ENCODE results near the gene TMEM45A. TPM values are rescaled to one million over a fixed set of nuclear protein-coding genes. Genes with fewer than 3 reads are reported as not detected.
"Not testable (repeated sequence)": the region's sequence is repeated elsewhere in the genome, so short reads cannot be mapped to it uniquely, and the experiment has no call there.

The TMEM45A gene
- total RNA-seq, 1 donor from 2014 or later: 18.1 TPM

DNA sequence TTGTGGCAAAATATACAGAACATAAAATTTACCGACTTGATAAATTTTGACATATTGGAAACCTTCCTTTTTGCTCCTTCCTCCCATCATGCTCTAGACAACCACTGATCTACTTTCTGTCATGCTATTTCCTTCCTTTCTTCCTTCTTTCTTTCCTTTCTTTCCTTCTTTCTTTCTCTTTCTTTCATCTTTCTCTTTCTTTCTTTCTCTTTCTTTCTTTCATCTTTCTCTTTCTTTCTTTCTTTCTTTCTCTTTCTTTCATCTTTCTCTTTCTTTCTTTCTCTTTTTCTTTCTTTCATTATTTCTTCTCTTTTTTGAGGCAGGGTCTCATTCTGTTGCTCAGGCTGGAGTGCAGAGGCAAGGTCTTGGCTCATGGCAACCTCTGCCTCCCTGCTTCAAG, 8.9 kb upstream of the TMEM45A start:
- no peak for DNase-seq (ENCODE audit: low read depth in 2 of 2)

- DNase-seq (ENCODE audit: low read depth in 2 of 2): no peak
Observed at GRCh38 chr3:100486808-100487207, 5.6 kb upstream of the TMEM45A start.

DNA sequence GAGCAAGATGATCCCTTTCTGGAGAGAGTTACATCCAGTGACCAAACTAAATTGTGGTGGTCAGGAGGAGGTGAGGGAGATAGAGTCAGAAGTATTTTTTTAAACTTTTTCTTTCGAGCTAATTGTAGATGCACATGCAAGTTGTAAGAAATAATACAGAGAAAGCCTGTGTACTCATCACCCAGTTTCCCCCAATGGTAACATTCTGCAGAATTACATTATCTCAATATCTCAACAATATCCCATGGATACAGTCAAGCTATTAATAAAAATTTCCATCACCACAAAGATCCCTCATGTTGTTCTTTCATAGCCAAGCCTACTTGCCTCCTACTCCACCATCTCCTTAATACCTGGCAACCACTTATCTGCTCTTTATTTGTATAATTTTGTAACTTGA, 3.3 kb upstream of the TMEM45A start:
- no peak for DNase-seq (ENCODE audit: low read depth in 2 of 2)

GRCh38 chr3:100496711-100497261, 4.4 kb downstream of the TMEM45A start:
- peak; percentile 7 to 20 for DNase-seq (ENCODE audit: low read depth in 2 of 2)

GRCh38 chr3:100499651-100500050, 7.2 kb downstream of the TMEM45A start:
- no peak for DNase-seq (ENCODE audit: low read depth in 2 of 2)

DNA sequence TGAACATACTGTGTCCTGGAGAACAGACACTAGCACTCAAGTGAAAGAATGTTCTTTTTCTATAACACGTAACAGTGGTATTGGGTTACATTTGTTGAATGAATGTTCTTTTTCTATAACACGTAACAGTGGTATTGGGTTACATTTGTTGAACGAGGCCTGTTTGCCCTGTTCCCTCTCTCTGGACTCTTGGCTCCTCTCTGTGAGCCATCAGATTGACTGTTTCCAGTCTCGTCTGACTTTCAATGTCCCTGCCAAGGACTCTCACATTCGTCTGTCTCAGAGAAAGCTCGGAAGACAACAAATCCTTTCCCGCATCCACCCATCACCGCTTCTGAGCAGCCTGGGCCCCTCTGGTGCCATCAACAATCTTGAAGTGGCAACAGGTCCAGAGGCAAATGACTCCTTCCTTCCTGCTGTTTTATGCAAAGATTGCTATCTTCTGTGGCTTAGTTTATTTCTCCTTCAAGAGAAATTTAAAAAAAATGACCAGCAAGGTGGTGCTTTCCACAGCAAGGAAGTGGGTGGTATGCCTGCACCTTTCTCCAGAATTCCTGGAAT, 8.0 kb downstream of the TMEM45A start:
- no peak for DNase-seq (ENCODE audit: low read depth in 2 of 2)

DNA sequence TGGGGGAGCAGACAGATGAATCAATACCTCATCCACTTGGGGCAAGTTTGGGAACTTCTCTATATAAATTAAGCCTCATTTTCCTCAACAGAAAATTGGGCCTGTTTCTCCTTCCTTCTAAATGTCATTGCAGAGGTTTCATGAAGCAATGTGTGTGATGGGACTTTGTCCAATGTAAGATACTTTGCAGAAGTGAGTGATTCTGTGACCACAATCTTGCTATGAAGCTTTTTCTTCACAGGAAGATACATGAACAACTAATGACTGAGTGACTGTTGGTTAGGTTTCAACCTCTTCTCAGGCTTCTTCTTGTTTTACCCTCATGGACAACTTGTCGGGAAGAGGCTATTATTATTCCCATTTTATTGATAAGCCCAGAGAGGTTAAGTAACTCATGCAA, 11.0 kb downstream of the TMEM45A start:
- no peak for DNase-seq (ENCODE audit: low read depth in 2 of 2)

- peak in 1 of 2 donors; percentile 65 for DNase-seq (ENCODE audit: low read depth in 2 of 2)
Observed at GRCh38 chr3:100506355-100506754, 13.9 kb downstream of the TMEM45A start.

GRCh38 chr3:100509818-100510217, 17.4 kb downstream of the TMEM45A start:
- DNase-seq (ENCODE audit: low read depth in 2 of 2): not testable (repeated sequence)

DNA sequence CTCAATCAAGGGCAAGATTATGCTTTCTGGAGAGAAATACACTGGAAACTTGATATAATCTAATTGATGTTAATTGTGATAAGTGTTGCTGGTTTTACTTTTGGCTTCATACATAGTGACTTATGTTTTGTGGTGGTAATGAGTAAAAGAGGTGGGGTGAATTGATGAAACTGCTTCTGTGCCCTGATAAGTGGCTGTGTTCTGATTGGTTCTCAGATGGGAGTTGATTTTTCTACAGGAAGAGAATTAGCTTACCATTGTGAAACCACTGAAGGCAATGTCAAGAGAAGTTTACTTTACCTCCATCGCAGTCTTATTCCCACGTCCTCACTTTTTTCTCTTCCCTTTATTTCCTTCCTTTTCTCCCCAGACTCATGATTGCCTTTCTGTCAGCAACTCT, 23.8 kb downstream of the TMEM45A start:
- DNase-seq (ENCODE audit: low read depth in 2 of 2): no peak

- no peak for DNase-seq (ENCODE audit: low read depth in 2 of 2)
Observed at GRCh38 chr3:100516838-100517237, 24.4 kb downstream of the TMEM45A start.

DNA sequence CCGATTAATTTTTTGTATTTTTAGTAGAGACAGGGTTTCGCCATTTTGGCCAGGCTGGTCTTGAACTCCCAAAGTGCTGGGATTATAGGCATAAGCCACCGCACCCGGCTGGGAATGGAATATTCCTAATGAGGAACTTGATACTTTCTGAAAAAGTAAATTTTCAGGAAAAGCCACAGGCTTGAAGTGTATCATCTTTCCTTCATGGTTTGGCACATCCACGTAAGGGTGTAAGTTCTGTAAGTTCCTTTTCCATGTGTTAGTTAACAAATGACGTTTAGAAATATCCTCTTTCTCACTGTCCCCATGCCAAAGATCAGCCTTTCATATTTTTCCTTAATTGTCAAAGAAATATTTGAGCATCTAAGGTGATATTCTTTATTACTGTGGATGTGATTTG, 24.9 kb downstream of the TMEM45A start:
- no peak for DNase-seq (ENCODE audit: low read depth in 2 of 2)

DNA sequence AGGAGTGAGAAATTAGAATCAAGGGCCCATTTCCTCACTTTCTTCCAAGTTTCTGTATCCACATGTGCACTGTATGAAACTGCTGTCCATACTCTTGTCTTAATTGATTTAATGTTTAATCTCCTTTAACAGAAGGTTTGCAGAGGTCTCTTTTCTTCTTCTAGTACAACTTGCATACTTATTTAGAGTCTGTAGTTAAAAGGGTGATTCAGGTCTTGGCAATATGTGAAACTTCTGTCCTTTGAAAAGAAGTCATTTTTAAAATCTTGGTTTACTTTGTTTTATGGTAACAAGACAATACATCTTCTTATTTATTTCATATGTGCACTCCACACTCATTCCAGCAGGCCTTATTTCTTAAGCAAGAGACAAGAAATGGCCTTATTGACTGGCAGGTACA, 25.8 kb downstream of the TMEM45A start:
- DNase-seq (ENCODE audit: low read depth in 2 of 2): no peak

DNA sequence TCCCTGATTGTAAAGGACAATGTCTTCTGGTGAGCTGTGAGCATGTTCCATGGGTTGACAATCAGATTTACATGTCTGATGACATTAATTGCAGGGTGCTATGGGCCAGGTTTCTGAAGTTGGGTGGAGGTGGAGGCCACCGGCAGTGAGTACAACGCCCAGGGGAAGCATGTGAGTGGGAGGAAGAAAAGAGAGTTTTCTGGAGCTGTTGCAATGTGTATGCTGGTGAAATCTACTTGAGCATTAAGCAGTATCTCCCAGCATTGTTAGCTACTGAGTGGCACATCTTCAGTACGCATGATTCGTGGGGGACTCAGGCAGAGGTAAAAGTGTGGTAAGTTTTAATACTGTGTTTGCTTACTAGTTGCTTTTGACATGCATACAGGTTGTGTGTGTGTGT, 26.6 kb downstream of the TMEM45A start:
- DNase-seq (ENCODE audit: low read depth in 2 of 2): no peak

DNA sequence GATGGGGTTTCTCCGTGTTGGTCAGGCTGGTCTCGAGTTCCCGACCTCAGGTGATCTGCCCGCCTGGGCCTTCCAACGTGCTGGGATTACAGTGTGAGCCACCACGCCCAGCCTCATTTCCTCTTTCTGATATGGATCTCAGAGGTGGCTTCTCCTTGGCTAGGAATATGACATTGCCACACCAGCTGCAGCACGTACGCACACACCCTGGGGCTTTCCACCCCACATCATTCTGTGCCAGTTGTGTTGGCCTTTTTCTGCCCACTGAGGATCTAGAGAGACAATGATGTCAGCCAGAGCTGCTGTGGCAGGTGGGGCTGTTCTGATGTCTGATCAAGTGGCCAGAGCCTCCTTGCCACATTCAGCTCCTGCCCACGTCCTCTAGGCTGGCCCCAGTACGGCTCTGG, 29.0 kb downstream of the TMEM45A start:
- no peak for DNase-seq (ENCODE audit: low read depth in 2 of 2)

GRCh38 chr3:100522125-100522524, 29.7 kb downstream of the TMEM45A start:
- DNase-seq (ENCODE audit: low read depth in 2 of 2): no peak

- no peak for DNase-seq (ENCODE audit: low read depth in 2 of 2)
Observed at GRCh38 chr3:100523050-100523760, 30.8 kb downstream of the TMEM45A start.

- peak in 1 of 2 donors; percentile 18 for DNase-seq (ENCODE audit: low read depth in 2 of 2)
Observed at GRCh38 chr3:100525753-100526612, 33.6 kb downstream of the TMEM45A start.

DNA sequence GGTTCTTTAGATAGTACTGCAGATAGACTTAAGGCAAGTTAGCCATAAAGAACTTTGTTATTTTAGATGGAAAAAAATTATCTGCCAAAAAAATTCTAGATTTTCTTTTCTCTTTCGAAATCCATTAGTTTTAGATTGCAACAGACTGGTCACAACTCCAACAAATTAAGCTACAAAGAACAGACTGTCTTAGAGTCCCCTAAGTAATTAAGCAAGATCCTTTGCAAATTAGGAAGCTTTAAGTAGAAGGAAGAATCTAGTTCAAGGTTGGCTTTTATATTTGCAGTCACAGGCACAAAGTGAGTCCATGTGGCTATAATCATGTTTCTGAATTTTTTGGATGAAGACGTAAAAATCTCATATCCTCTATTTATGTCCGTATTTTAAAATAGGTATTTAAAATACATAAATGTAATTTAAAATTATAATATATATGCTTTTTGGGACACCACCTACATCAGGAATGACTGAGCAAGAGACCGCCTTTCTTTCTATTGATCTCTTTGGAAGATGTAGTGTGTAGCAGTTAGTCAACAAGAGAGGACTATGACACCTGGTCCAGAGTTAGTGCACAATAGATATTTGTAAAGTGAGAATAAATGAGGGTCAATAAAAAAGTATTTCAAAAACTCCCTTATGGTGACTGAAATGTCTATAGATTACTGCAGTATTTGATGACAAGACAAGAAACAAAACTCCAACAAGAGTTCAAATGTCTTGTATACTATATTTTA, 34.4 kb downstream of the TMEM45A start:
- no peak for DNase-seq (ENCODE audit: low read depth in 2 of 2)

GRCh38 chr3:100527347-100527735, 34.9 kb downstream of the TMEM45A start:
- no peak for DNase-seq (ENCODE audit: low read depth in 2 of 2)

GRCh38 chr3:100531093-100531492, 38.7 kb downstream of the TMEM45A start:
- DNase-seq (ENCODE audit: low read depth in 2 of 2): no peak

DNA sequence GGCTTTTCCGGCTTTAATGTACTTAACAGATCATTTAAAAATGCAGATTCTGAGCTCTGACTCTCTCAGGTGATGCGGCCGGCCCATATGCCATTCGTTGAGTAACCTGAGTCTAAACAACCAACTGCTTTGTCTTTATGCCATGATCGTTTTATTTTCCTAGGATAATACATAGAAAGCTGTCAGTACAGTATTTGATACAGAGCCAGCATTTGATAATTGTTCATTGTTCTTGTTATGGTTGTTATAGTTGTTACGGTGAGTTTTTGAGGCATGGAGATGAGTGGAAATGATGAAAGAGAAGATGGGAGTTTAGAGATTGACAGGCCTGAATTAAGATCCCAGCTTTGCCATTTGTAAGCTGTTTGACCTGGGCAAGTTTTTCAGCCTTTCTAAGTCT, 40.0 kb downstream of the TMEM45A start:
- no peak for DNase-seq (ENCODE audit: low read depth in 2 of 2)
